Activated naive CD4-positive, alpha-beta T cell treated with anti-CD3 and anti-CD28 coated beads, Interleukin-2, amount 50 U/mL, for 24 hours (primary cell): ENCODE results near the gene MPV17.
"Not testable (repeated sequence)": the region's sequence is repeated elsewhere in the genome, so short reads cannot be mapped to it uniquely, and the experiment has no call there.

Source experiments
- H3K27ac Mint-ChIP-seq: one replicate; pipeline ENCODE4 v1.8.0; 2021; ENCODE audit warnings: mild to moderate bottlenecking, mixed read lengths
- H3K27me3 Mint-ChIP-seq: one replicate; pipeline ENCODE4 v1.8.0; 2021; ENCODE audit warnings: mixed read lengths
- H3K36me3 Mint-ChIP-seq: one replicate; pipeline ENCODE4 v1.8.0; 2021; ENCODE audit warnings: mixed read lengths
- H3K4me1 Mint-ChIP-seq: one replicate; pipeline ENCODE4 v1.8.0; 2021; ENCODE audit warnings: mixed read lengths
- H3K4me3 Mint-ChIP-seq: one replicate; pipeline ENCODE4 v1.8.0; 2021; ENCODE audit warnings: mild to moderate bottlenecking, mixed read lengths
- H3K9me3 Mint-ChIP-seq: one replicate; pipeline ENCODE4 v1.8.0; 2021; ENCODE audit warnings: mixed read lengths

The MPV17 gene, protein sequence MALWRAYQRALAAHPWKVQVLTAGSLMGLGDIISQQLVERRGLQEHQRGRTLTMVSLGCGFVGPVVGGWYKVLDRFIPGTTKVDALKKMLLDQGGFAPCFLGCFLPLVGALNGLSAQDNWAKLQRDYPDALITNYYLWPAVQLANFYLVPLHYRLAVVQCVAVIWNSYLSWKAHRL

DNA sequence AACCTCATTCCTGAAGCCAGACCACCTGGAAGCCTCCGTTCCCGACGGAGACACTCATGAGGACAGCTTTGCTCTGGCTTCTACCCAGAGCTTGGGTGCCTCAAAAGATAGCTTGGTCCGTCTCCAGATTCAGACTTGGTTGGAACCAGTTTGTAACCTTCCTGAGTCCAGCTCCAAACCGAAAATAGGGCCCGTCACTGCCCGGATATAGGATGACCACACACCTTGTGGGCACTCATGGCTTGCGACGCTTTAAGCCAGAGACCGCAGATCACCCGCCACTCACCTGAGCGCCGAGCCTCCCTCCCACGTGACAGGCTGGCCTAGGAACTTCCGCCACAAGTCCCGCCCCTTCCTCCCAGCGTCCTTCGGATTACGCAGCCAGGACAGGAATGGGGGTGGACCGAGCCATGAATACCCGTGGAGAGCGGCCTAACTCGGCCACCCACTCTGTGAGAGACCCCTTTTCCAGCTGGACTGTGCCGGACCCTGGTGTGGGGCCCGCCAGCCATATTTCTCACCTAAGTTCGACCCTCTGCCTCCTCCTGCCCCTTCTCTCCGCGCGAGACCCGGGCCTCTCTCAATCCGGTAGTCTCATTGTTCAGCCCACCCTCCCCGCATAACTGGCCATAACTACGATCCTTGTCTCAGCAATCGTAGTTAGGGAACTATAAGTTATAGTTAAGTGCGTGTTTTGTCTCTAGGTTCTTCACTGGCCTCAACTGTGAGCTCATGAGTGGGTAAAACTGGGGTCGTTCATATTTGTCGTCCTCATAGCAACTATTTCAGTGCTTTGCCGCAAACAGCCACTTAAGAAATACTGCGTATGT is at the start of gene MPV17:
TSS of gene MPV17 (minus strand) at position 332 of the 830 bp plus-strand sequence. CDS start 580 bp downstream, outside the sequence.
- Mint-ChIP-seq H3K27ac (peak within 1 kb of the TSS; percentile 99), H3K27me3 (no peaks in the 10 kb centered on the region), H3K4me3 (peak within 1 kb of the TSS; percentile 99), H3K4me1 (peaks cover 18% of the 10 kb centered on the region), H3K36me3 (peaks cover 16% of the 10 kb centered on the region), H3K9me3 (no peaks in the 10 kb centered on the region)

- H3K4me1 Mint-ChIP-seq, result peaks cover 41% of the 10 kb centered on the region
- H3K27me3 Mint-ChIP-seq, result no peaks in the 10 kb centered on the region
- H3K27ac Mint-ChIP-seq, result peak overlapping the region; percentile 98
- H3K9me3 Mint-ChIP-seq, result no peaks in the 10 kb centered on the region
- peaks cover 26% of the 10 kb centered on the region for H3K36me3 Mint-ChIP-seq
- H3K4me3 Mint-ChIP-seq, result peak overlapping the region; percentile 89
Measured at GRCh38 chr2:27370816-27371620, 48.1 kb upstream of the MPV17 start.

DNA sequence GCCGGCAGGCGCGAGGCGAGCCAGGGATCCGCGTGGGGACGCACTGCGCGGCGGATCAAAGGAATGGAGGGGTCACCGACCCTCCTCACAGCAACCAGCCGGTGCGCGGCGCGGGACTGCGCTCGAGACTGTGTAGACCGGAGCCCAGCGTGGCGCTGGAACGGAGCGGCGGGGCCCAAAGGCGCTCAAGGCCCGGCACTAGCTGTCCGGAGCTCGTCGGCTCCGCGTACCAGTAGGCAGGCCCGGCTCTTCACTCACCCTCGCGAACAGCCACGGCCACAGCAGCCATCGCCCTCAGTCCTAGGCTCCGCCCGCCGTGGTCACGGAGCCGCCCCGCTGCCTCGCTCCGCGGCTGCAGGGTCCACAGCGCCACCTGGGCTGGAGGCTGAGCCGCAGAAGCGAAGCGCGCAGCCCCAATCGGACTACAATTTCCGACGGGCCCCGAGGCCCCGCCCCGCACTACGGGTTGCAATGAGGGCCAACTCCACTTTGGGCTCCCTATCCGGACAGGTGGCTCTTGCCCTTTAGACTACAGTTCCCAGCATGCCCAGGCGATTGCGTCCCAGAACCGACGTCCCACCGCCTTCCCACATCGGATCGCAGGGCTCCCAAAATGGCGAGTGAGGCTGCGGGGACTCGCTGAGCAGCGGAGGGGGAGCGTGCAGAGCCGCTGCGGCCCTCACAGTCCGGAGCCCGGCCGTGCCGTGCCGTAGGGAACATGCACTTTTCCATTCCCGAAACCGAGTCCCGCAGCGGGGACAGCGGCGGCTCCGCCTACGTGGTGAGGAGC is 47.3 kb upstream of the MPV17 start, which contains the start of the genes EIF2B4 and SNX17:
TSS of gene EIF2B4 (minus strand) at position 313 of the 790 bp plus-strand sequence. CDS start at position 289, 24 bp downstream.
TSS of gene SNX17 (plus strand) at position 591 of the 790 bp plus-strand sequence. CDS start at position 719, 128 bp downstream.
- Mint-ChIP-seq H3K9me3 (no peaks in the 10 kb centered on the region), H3K27ac (peak within 1 kb of the TSS; percentile 98), H3K27me3 (no peaks in the 10 kb centered on the region), H3K36me3 (peaks cover 26% of the 10 kb centered on the region), H3K4me3 (peak within 1 kb of the TSS; percentile 89), H3K4me1 (peaks cover 38% of the 10 kb centered on the region)

- H3K9me3 Mint-ChIP-seq, result no peaks in the 10 kb centered on the region
- peak overlapping the region; percentile 81 for H3K27ac Mint-ChIP-seq
- H3K36me3 Mint-ChIP-seq, result peaks cover 25% of the 10 kb centered on the region
- peaks cover 35% of the 10 kb centered on the region for H3K4me1 Mint-ChIP-seq
- peak overlapping the region; percentile 89 for H3K4me3 Mint-ChIP-seq
- H3K27me3 Mint-ChIP-seq, result no peaks in the 10 kb centered on the region
Measured at GRCh38 chr2:27369471-27370025, 46.7 kb upstream of the MPV17 start.

DNA sequence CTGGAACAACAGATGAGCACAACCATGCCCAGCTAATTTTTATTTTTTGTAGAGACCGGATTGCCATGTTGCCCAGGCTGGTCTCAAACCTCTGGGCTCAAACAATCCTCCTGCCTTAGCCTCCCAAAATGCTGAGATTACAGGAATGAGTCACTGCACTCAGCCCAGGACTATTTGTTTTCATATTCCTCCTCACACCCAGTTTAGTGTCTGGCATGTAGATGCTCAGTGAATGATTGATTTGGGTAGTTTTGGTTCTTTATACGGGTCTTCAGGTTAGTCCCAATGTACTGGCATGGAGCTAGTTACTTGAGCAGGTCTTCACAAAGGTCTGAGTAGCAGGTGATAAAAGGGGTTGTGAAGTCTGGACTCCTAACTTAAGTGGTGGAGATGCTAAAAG is 41.0 kb upstream of the MPV17 start:
- Mint-ChIP-seq H3K4me1 (peaks cover 5% of the 10 kb centered on the region), H3K27me3 (no peaks in the 10 kb centered on the region), H3K9me3 (no peaks in the 10 kb centered on the region), H3K27ac (no peak overlapping the region), H3K36me3 (peaks cover 10% of the 10 kb centered on the region), H3K4me3 (no peak overlapping the region)

- H3K4me1 Mint-ChIP-seq, result peaks cover 9% of the 10 kb centered on the region
- H3K4me3 Mint-ChIP-seq, result no peak overlapping the region
- peaks cover 12% of the 10 kb centered on the region for H3K36me3 Mint-ChIP-seq
- no peaks in the 10 kb centered on the region for H3K27me3 Mint-ChIP-seq
- H3K9me3 Mint-ChIP-seq, result no peaks in the 10 kb centered on the region
- no peak overlapping the region for H3K27ac Mint-ChIP-seq
Measured at GRCh38 chr2:27362678-27363420, 40.0 kb upstream of the MPV17 start.

DNA sequence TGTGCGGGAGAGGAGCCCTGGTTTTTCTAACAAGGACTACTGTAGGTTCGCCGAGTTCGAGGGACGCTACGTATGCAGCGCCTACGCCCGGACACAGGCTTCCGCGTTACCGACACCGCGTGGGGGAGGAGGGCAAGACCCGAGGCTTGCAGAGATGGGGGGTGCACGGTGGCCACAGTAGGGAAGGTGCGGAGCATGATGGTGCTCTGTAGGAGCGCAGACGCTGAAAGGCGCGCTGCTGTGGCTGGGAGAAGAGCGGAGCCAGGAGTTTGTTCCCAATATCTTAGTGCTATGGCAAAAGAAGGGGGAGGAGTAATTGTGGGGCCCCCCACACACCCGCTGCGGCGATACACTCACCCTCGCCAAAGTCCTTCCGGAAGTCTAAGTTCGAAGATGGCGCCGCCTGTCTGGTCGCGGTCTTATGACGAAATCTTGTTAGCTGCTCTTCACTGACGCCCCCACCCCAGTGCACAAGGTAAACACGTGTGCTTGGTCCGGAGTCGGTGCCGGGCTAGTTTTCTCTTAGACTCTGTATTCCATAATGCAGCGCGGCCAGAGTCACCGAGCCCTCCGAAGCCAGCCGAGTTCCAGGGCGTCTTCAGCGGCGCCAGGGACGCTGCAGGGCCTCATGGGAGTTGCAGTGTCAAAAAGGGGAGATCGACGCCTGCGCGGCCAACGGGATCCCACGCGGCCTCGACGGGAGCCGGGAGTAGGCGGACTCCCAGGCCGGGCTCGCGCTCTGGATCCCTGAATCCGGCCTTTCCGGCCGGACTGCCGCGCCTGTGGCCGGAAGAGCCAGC is 33.7 kb upstream of the MPV17 start, which contains the start of gene GTF3C2:
TSS of gene GTF3C2 (minus strand) at position 383 of the 800 bp plus-strand sequence. CDS start 13,210 bp downstream, outside the sequence.
- peaks cover 56% of the 10 kb centered on the region for H3K4me1 Mint-ChIP-seq
- H3K36me3 Mint-ChIP-seq, result peaks cover 5% of the 10 kb centered on the region
- no peaks in the 10 kb centered on the region for H3K9me3 Mint-ChIP-seq
- H3K27me3 Mint-ChIP-seq, result no peaks in the 10 kb centered on the region
- H3K27ac Mint-ChIP-seq, result peak within 1 kb of the TSS; percentile 99
- H3K4me3 Mint-ChIP-seq, result peak within 1 kb of the TSS; percentile 98

DNA sequence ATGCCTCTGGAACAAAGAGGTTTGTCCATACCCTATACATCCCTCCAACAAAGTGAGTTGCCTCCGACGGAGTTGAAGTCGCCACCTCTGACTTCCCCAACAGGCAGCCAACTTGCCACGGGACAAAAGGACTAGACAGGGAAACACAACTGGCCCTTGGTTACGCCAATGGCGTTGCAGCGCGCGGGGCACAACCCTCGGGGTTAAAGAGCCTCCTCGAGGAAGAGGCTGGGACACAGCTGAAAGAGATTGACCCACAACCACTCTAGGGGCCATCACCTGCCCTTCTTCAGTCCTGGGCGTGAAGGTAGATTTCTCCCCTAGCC is 33.1 kb upstream of the MPV17 start:
- peaks cover 5% of the 10 kb centered on the region for H3K36me3 Mint-ChIP-seq
- H3K27me3 Mint-ChIP-seq, result no peaks in the 10 kb centered on the region
- H3K4me3 Mint-ChIP-seq, result peak overlapping the region; percentile 98
- peak overlapping the region; percentile 99 for H3K27ac Mint-ChIP-seq
- peaks cover 60% of the 10 kb centered on the region for H3K4me1 Mint-ChIP-seq
- H3K9me3 Mint-ChIP-seq, result no peaks in the 10 kb centered on the region

- H3K9me3 Mint-ChIP-seq, result no peaks in the 10 kb centered on the region
Measured at GRCh38 chr2:27354597-27354927, 31.7 kb upstream of the MPV17 start.

DNA sequence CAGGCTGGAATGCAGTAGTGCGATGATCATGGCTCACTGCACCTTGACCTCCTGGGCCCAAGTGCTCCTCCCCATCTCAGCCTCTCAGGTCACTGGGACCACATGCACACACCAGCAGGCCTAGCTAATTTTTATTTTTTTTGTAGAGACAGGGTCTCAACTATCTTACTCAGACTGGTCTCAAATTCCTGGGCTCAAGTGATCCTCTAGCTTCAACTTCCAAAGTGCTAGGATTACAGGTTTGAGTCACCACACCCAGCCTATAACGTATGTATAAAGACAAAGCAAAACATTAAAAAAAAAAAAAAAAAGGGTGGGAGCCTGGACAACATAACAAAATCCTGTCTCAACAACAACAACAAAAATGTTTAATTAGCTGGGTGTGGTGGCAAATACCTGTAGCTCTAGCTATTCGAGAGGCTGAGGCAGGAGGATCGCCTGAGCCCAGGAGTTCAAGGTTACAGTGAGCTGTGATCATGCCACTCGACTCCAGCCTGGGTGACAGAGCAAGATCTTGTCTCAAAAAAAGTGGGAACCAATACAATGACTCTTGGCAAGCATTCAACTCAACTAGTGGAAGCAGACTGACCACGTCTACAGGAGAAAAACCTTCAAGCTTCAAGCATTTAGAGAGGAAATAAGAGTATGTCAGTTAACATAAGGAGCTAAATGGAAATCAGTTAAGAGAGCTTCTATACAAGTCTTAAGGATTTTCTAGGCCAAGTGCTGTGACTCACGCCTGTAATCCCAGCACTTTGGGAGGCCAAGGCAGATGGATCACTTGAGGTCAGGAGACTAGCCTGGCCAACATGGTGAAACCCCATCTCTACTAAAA is 31.1 kb upstream of the MPV17 start:
- H3K9me3 Mint-ChIP-seq, result no peaks in the 10 kb centered on the region
- peaks cover 71% of the 10 kb centered on the region for H3K4me1 Mint-ChIP-seq
- H3K36me3 Mint-ChIP-seq, result peaks cover 7% of the 10 kb centered on the region
- H3K4me3 Mint-ChIP-seq, result peak overlapping the region; percentile 38
- H3K27ac Mint-ChIP-seq, result peak overlapping the region; percentile 62
- no peaks in the 10 kb centered on the region for H3K27me3 Mint-ChIP-seq

More at GRCh38 chr2:27354597-27354927, 31.7 kb upstream of the MPV17 start:
- Mint-ChIP-seq H3K27ac (no peak overlapping the region), H3K27me3 (no peaks in the 10 kb centered on the region), H3K4me1 (peaks cover 67% of the 10 kb centered on the region), H3K36me3 (peaks cover 5% of the 10 kb centered on the region), H3K4me3 (peak overlapping the region; percentile 38)

DNA sequence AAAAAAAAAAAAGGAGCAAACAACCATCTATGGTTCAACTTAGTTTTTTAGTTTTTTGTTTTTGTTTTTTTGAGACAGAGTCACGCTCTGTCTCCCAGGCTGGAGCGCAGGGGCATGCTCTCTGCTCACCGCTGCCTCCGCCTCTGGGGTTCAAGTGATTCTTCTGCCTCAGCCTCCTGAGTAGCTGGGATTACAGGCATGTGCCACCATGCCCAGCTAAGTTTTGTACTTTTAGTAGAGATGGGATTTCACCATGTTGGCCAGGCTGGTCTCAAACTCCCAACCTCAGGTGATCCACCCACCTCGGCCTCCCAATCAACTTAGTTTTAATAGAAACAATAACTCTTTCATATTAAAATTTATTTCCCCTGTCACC is 30.5 kb upstream of the MPV17 start:
- not testable (repeated sequence) for H3K27ac Mint-ChIP-seq, H3K9me3 Mint-ChIP-seq, H3K4me3 Mint-ChIP-seq, H3K27me3 Mint-ChIP-seq, H3K36me3 Mint-ChIP-seq
- peaks cover 67% of the 10 kb centered on the region for H3K4me1 Mint-ChIP-seq

DNA sequence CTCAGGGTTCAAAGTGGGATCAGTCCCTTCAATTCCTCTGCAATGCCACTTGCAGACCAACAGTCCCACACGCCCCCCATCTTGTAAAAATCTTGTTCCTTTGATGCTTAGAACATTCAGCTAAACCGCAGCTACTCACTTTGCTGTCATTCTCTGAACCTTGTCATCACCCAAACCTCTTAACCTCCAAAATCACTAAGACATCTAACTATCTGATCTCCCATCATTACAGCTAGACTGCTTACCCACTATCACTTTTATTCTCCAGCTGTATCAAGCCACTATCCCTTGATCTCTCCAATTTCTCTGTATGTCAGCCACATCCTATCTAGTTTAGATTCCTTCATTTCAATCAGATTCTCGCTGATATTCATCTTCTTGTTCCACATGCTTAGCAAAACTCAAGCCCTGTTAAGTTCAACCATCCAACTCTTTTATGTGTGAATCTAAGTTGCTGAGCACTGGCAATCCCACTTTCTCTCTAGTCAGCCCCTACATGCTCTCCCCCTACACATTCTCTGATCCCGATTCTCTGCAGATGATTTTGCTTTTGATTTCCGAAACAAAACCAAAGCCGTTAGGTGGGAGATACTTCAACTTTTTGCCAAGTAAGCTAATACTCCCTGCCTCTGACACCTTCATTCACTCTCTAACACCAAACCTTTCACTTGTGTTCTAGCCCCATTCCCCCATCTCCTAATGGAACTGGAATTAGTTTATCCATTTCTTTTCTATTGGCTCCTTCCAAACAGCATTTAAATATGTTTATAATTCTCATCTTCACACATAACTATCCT is 29.1 kb upstream of the MPV17 start:
- Mint-ChIP-seq H3K4me1 (peaks cover 68% of the 10 kb centered on the region), H3K36me3 (peaks cover 5% of the 10 kb centered on the region), H3K27ac (peak overlapping the region; percentile 31), H3K27me3 (no peaks in the 10 kb centered on the region), H3K4me3 (peak overlapping the region; percentile 12), H3K9me3 (no peaks in the 10 kb centered on the region)
